Tibial nerve (tissue), 4 donors: ENCODE data around the gene CNPY1. TPM values are rescaled to one million over a fixed set of nuclear protein-coding genes. Genes with fewer than 3 reads are reported as not detected.

Experiments
- DNase-seq, 2 donors: peaks; one replicate each; pipeline ENCODE4 v3.0.0-alpha.2; 2019; ENCODE audit warnings: low spot score in 2 of 2
- H3K27ac ChIP-seq, 4 donors: fragments of 200-600 bp; sonication (generic) in 3 of 4; one replicate each; pipeline ENCODE4 v1.5.1; 2017 to 2019; ENCODE audit warnings: mild to moderate bottlenecking in 1 of 4
- H3K27me3 ChIP-seq, 2 donors: fragments of 200-600 bp; sonication (generic) in 1 of 2; one replicate each; pipeline versions ENCODE4 v1.5.1 to v1.6.0; 2017 to 2019
- H3K36me3 ChIP-seq, 3 donors: fragments of 200-600 bp; sonication (generic); one replicate each; pipeline ENCODE4 v1.5.1; 2018 to 2019
- H3K4me1 ChIP-seq, 4 donors: fragments of 200-600 bp; sonication (generic) in 3 of 4; one replicate each; pipeline ENCODE4 v1.5.1; 2017 to 2019
- H3K4me3 ChIP-seq, 4 donors: fragments of 200-600 bp; sonication (generic) in 3 of 4; one replicate each; pipeline ENCODE4 v1.5.1; 2017 to 2019; ENCODE audit warnings: mild to moderate bottlenecking in 1 of 4, moderate library complexity in 1 of 4
- H3K9me3 ChIP-seq, 4 donors: fragments of 200-600 bp; sonication (generic) in 3 of 4; one replicate each; pipeline ENCODE4 v1.5.1; 2017 to 2019
- EP300 ChIP-seq, 2 donors: sonication (generic); formaldehyde crosslinking; IDR thresholded peaks; one replicate each; pipeline ENCODE4 v1.6.1; 2017; ENCODE audit warnings: antibody characterized with exemption in 2 of 2, mild to moderate bottlenecking in 1 of 2
- POLR2A ChIP-seq, 2 donors: fragments of 450-650 bp; IDR thresholded peaks; one replicate each; pipeline ENCODE4 v1.6.1; 2017; ENCODE audit warnings: antibody characterized with exemption in 2 of 2, mild to moderate bottlenecking in 2 of 2, moderate library complexity in 2 of 2
- WGBS, 2 donors: methylation state at CpG; one replicate each; pipeline ENCODE4 v1.1.5; 2018; 5-methylcytosine and 5-hydroxymethylcytosine counted together
- total RNA-seq, 4 donors: library from RNA; depleted of rRNA; stranded (reverse); fragments of >200 nt; gene quantifications; one replicate each; pipeline ENCODE4 v1.1.0, GENCODE V29; 2016
- TF ChIP-seq, protein P1 (sequence below), 5 experiments: fragments of 200-600 bp in 3 of 5; fragments of 450-650 bp in 2 of 5; sonication (generic) in 3 of 5; IDR thresholded peaks; one replicate each; pipeline ENCODE4 v1.5.1; 2016 to 2019; ENCODE audit warnings: antibody characterized with exemption in 5 of 5, mild to moderate bottlenecking in 3 of 5, moderate library complexity in 2 of 5

Gene CNPY1
- total RNA-seq, 4 donors from 2014 or later = 0.30 TPM; not detected in 3

DNA sequence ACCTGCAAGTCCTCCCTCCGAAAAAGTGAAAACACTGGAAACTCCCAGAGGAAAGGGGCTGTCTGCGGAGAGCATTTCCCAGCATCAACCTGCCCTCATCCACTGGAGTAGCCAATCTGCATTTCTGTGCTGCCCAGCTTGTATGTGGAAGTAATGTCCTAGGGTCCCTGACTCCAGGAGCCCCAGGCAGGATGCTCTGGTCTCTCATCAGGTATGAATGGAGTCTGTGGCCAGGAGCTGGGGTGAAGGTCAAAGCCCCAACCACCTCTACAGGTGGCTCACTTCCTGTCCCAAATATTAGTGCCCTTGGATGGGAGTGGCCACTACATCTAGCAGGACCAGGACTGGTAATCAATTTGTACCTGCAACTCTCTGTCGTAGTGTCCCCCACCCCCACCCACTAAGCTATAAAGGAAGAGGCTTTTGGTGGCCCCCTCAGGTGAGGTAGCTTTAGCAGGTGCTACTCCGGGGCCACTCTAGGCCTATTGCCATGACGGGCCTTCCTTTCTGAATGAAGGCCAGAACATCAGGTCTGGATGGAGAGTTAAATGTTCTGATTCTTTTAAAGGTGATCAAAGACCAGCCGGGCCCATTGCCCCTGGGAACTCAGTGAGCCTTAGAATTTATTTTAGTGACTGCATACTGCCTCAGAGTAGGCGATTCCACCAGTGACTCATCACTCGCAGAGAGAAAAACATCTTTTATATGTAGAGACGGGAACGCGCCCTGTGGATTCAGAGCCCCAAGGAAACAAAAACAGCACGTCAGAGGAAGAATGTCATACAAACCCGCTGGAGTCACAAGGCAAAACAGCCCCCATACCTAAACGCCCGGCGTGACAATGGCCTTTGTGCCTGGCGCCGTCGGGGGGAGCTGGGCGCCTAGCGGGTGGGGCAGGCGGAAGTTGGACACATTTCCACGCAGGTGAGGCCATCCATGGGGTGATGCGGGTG is 75.4 kb downstream of the CNPY1 start:
- Histone ChIP-seq H3K4me3 (no peak overlapping the region), H3K4me1 (peaks cover 0 to 31% (median 20%) of the 10 kb centered on the region in 4 donors), H3K9me3 (peaks cover 0 to 10% (median 0%) of the 10 kb centered on the region in 4 donors), H3K27ac (no peak overlapping the region), H3K27me3 (peaks cover 4 to 96% of the 10 kb centered on the region in 2 donors), H3K36me3 (no peaks in the 10 kb centered on the region)
- WGBS, 2 donors = 2 to 6% methylated on average over 24 of the region's 24 CpGs
- DNase-seq = no peak
- TF ChIP-seq, protein P1, sequence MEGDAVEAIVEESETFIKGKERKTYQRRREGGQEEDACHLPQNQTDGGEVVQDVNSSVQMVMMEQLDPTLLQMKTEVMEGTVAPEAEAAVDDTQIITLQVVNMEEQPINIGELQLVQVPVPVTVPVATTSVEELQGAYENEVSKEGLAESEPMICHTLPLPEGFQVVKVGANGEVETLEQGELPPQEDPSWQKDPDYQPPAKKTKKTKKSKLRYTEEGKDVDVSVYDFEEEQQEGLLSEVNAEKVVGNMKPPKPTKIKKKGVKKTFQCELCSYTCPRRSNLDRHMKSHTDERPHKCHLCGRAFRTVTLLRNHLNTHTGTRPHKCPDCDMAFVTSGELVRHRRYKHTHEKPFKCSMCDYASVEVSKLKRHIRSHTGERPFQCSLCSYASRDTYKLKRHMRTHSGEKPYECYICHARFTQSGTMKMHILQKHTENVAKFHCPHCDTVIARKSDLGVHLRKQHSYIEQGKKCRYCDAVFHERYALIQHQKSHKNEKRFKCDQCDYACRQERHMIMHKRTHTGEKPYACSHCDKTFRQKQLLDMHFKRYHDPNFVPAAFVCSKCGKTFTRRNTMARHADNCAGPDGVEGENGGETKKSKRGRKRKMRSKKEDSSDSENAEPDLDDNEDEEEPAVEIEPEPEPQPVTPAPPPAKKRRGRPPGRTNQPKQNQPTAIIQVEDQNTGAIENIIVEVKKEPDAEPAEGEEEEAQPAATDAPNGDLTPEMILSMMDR (IDR thresholded peaks at IDR 0.05) = no peak
- no peak for TF ChIP-seq POLR2A (IDR thresholded peaks at IDR 0.05)
- TF ChIP-seq EP300 (IDR thresholded peaks at IDR 0.05) = no peak

- peaks cover 7 to 96% of the 10 kb centered on the region in 2 donors for H3K27me3 ChIP-seq
- no peak overlapping the region for H3K4me3 ChIP-seq
- H3K4me1 ChIP-seq = peaks cover 0 to 37% (median 20%) of the 10 kb centered on the region in 4 donors
- H3K27ac ChIP-seq = no peak overlapping the region
- 13 to 27% methylated on average over 8 of the region's 8 CpGs for WGBS, 2 donors
- DNase-seq = no peak
- no peaks in the 10 kb centered on the region for H3K36me3 ChIP-seq
- H3K9me3 ChIP-seq = peaks cover 0 to 2% (median 0%) of the 10 kb centered on the region in 4 donors
- TF ChIP-seq EP300 (IDR thresholded peaks at IDR 0.05) = no peak
- TF ChIP-seq, protein P1 (IDR thresholded peaks at IDR 0.05) = no peak
These were observed 76.2 kb downstream of the CNPY1 start for GRCh38 chr7:155470186-155470487.

DNA sequence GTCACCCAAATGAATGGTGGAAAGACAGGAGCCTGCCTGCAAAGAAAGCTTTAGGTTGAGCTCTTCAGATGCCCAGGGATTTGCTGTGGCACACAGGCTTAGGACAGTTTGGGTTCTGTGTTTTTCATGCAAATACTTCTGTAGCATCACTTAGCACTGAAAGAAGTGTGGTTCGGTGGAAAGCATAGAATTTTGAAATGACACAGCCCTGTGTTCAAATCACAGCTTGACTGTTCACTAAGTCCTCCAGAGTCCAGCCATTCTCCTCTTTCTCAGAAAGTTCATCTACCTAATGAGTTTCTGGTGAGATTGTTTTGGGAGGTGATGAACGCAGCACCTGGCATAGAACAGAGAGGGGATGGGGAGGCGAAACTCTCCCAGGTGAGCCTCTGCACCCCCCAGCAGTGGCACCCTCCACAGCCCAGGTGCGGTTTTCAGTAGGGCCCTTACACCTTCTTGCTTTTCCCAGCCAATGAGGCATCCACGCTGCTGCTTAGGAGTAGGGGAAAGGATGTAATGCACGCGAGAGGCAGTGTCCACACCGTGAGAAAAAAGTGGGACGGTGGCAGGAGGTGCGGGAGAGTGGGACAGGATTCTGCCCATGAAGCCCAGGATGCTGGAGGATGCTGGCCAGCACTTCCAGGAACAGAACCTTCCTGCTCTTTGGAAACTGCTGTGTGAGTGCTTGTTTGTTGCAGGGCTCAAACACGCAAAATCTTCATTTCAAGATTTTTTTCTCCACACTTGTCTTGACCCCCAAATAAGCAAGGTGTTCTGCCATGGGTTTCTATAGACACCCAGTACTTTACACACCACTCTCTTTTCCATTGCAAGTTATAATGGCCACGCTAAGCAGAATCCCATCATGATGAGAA is 76.8 kb downstream of the CNPY1 start:
- Histone ChIP-seq H3K9me3 (no peaks in the 10 kb centered on the region), H3K36me3 (no peaks in the 10 kb centered on the region), H3K4me3 (no peak overlapping the region), H3K27me3 (peaks cover 7 to 100% of the 10 kb centered on the region in 2 donors), H3K4me1 (peaks cover 0 to 37% (median 20%) of the 10 kb centered on the region in 4 donors), H3K27ac (no peak overlapping the region)
- WGBS, 2 donors = 7 to 10% methylated on average over 12 of the region's 12 CpGs
- no peak for DNase-seq
- no peak for TF ChIP-seq EP300 (IDR thresholded peaks at IDR 0.05)
- TF ChIP-seq POLR2A (IDR thresholded peaks at IDR 0.05) = no peak
- TF ChIP-seq, protein P1 (IDR thresholded peaks at IDR 0.05) = no peak

GRCh38 chr7:155468785-155469148 is 77.6 kb downstream of the CNPY1 start:
- Histone ChIP-seq H3K27me3 (peaks cover 7 to 100% of the 10 kb centered on the region in 2 donors), H3K27ac (no peak overlapping the region), H3K4me1 (peaks cover 0 to 37% (median 20%) of the 10 kb centered on the region in 4 donors), H3K9me3 (no peaks in the 10 kb centered on the region), H3K36me3 (no peaks in the 10 kb centered on the region), H3K4me3 (no peak overlapping the region)
- 8% methylated on average over 10 of the region's 10 CpGs for WGBS, 2 donors
- DNase-seq = no peak
- TF ChIP-seq EP300 (IDR thresholded peaks at IDR 0.05) = no peak
- TF ChIP-seq POLR2A (IDR thresholded peaks at IDR 0.05) = no peak
- TF ChIP-seq, protein P1 (IDR thresholded peaks at IDR 0.05) = no peak
